HepG2 (cell line): ENCODE data around the gene INO80B. TPM values are rescaled to one million over a fixed set of nuclear protein-coding genes. Genes with fewer than 3 reads are reported as not detected.
A peak's percentile ranks its signal among the peaks of the same experiment; 100 is the strongest.

ENCODE experiments used
- ATM ChIP-seq: fragments of 450-650 bp; IDR thresholded peaks from 2 replicates; pipeline ENCODE4 v1.7.1; 2017; ENCODE audit warnings: mild to moderate bottlenecking, borderline replicate concordance
- DNMT1 ChIP-seq: sonication (generic); formaldehyde crosslinking; IDR thresholded peaks from 2 replicates; pipeline ENCODE4 v1.5.1; 2020; ENCODE audit warnings: mild to moderate bottlenecking, missing genetic modification reagents
- EEA1 ChIP-seq: sonication (generic); formaldehyde crosslinking; IDR thresholded peaks from 2 replicates; pipeline ENCODE4 v1.5.1; 2020; ENCODE audit warnings: mild to moderate bottlenecking, missing genetic modification reagents, borderline replicate concordance
- FOXO1 ChIP-seq: sonication (generic); formaldehyde crosslinking; IDR thresholded peaks from 2 replicates; pipeline ENCODE4 v1.4.0; 2020; ENCODE audit warnings: missing genetic modification reagents
- KDM5B ChIP-seq: sonication (generic); formaldehyde crosslinking; IDR thresholded peaks from 2 replicates; pipeline ENCODE4 v1.4.0; 2020; ENCODE audit warnings: missing genetic modification reagents, mild to moderate bottlenecking, borderline replicate concordance
- SNAPC2 ChIP-seq: sonication (generic); formaldehyde crosslinking; IDR thresholded peaks from 2 replicates; pipeline ENCODE4 v1.8.1; 2022; ENCODE audit warnings: mild to moderate bottlenecking, missing genetic modification reagents
- SOX13 ChIP-seq, 3 experiments: fragments of 450-650 bp in 1 of 3; sonication (generic) in 1 of 3; formaldehyde crosslinking in 1 of 3; IDR thresholded peaks in 2 of 3; conservative IDR thresholded peaks in 1 of 3; 2 replicates each; pipeline versions ENCODE4 v1.5.0 to v1.6.1; 2016 to 2020; ENCODE audit warnings: antibody characterized with exemption in 1 of 3, mild to moderate bottlenecking in 1 of 3, missing compliant biosample characterization in 1 of 3, missing genetic modification reagents in 1 of 3, moderate library complexity in 1 of 3
- YEATS4 ChIP-seq: sonication (generic); formaldehyde crosslinking; IDR thresholded peaks from 2 replicates; pipeline ENCODE4 v1.4.0; 2020; ENCODE audit warnings: missing genetic modification reagents, borderline replicate concordance
- ZNF235 ChIP-seq: sonication (generic); formaldehyde crosslinking; IDR thresholded peaks from 2 replicates; pipeline ENCODE4 v1.8.1; 2023; ENCODE audit warnings: mild to moderate bottlenecking, missing genetic modification reagents, borderline replicate concordance
- ZNF598 ChIP-seq: sonication (generic); formaldehyde crosslinking; IDR thresholded peaks from 2 replicates; pipeline ENCODE4 v1.5.1; 2020; ENCODE audit warnings: mild to moderate bottlenecking, missing genetic modification reagents, borderline replicate concordance
- ZNF788 ChIP-seq: sonication (generic); formaldehyde crosslinking; IDR thresholded peaks from 2 replicates; pipeline ENCODE4 v1.5.0; 2020; ENCODE audit warnings: mild to moderate bottlenecking, missing genetic modification reagents, borderline replicate concordance
- polyA plus RNA-seq, 8 experiments: library from polyadenylated mRNA; depleted of rRNA in 3 of 8; stranded (reverse) in 7 of 8; unstranded in 1 of 8; fragments of >200 nt; fragmentation: Illumina TruSeq in 4 of 8; extraction: Trizol in 4 of 8; gene quantifications; 2 replicates each; pipeline versions ENCODE4 v1.2.1 to v1.2.3, GENCODE V29; 2011 to 2016; ENCODE audit warnings: low read depth in 4 of 8, missing spikeins in 1 of 8, mixed read lengths in 1 of 8; ENCODE audit not compliant: insufficient read depth in 1 of 8
- total RNA-seq, 5 experiments: library from RNA; depleted of rRNA; stranded (reverse); fragments of >200 nt; fragmentation: Illumina TruSeq; extraction: Trizol; gene quantifications; 2 replicates each; pipeline ENCODE4 v1.2.3, GENCODE V29; 2016; ENCODE audit warnings: low read depth in 1 of 5
- TF ChIP-seq, protein P1 (sequence below), 2 experiments: sonication (generic) in 1 of 2; formaldehyde crosslinking in 1 of 2; IDR thresholded peaks; 2 replicates each; pipeline versions ENCODE4 v1.4.0 to v1.6.1; 2018 to 2020; ENCODE audit warnings: missing genetic modification reagents in 2 of 2, borderline replicate concordance in 1 of 2, low read depth in 1 of 2, mild to moderate bottlenecking in 1 of 2, missing biosample characterization in 1 of 2
- TF ChIP-seq, protein P2 (sequence below): sonication (generic); formaldehyde crosslinking; IDR thresholded peaks from 2 replicates; pipeline ENCODE4 v1.9.0; 2022; ENCODE audit warnings: missing genetic modification reagents, mild to moderate bottlenecking, borderline replicate concordance
- TF ChIP-seq, protein P3 (sequence below): sonication (generic); formaldehyde crosslinking; IDR thresholded peaks from 2 replicates; pipeline ENCODE4 v1.4.0; 2020; ENCODE audit warnings: missing genetic modification reagents; ENCODE audit errors: not compliant biosample characterization
- TF ChIP-seq, protein P4 (sequence below): sonication (generic); formaldehyde crosslinking; IDR thresholded peaks from 2 replicates; pipeline ENCODE4 v1.5.1; 2020; ENCODE audit warnings: mild to moderate bottlenecking, moderate library complexity, missing genetic modification reagents
- TF ChIP-seq, protein P5 (sequence below): IDR thresholded peaks from 2 replicates; pipeline ENCODE4 v1.6.1; 2012; ENCODE audit warnings: low read length, improper control_type of control experiment

The INO80B gene
- total and polyA plus RNA-seq, 2 of the 13 experiments (the other 11 are each of a cell fraction or from before 2014, with no cell fraction given), result 6.2 to 14.5 TPM

DNA sequence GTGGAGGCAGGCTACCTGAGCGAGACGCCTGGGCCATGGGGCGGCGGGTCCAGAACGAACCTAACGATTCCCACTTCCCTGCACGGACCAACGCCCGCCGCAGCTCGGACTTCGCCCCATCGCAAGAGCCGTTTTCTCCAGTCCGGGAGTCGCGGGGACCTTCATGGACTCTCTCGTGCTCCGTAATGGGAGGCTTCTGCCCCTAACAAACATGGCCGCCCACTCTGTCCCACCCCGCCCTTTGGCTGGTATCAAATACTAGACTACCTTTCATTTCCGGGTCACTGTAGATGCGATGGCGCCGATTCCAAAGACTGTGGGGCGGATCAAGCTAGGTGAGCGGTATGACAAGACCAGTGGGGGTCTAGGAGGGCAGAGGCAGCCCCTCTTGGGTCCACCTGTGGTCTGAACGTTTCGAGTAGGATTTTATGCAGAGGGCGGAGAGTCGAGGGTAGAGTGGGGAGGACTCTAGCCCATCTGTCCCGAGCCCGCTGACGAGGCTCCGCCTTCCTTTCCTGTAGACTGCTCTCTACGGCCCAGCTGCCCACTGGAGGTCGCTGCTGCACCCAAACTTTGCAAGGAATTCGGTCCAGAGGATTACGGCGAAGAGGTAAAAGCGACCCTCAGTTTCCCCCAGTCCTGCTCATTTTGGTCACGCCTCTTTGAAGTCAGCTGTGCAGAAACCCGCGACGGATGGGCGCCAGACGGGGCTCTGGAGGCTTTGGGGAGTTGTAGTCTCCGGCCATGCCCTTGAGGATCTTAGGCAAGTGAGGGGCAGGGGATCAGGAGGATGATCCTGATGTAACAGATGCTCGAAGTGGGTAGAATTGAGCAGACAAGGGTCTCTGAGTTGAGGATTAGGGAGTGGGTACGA, 28.2 kb downstream of the INO80B start, which contains the start of the genes CCDC142 and TTC31 (continued):
- TF ChIP-seq ZNF235 (CRISPR knock-in tag) (no peak), SNAPC2 (CRISPR knock-in tag) (peak; percentile 86; the same call in 1 of the 2 replicates), ATM (no peak), DNMT1 (CRISPR knock-in tag) (peak; percentile 56; the same call in 1 of the 2 replicates), ZNF598 (CRISPR knock-in tag) (no peak), EEA1 (no peak), SOX13 (IDR thresholded peaks at IDR 0.05) (peak; percentile 51; the same call in 1 of the 2 replicates), SOX13 (CRISPR knock-in tag; conservative IDR thresholded peaks at IDR 0.05 in 1 of 2, IDR thresholded peaks at IDR 0.05 in 1 of 2) (peak in 1 of 2 experiments; percentile 48; a peak in 1 of 4 replicates), ZNF788 (peak; percentile 81), YEATS4 (CRISPR knock-in tag) (peak; percentile 93), KDM5B (CRISPR knock-in tag) (peak; percentile 97), FOXO1 (no peak)
- TF ChIP-seq, protein P1, sequence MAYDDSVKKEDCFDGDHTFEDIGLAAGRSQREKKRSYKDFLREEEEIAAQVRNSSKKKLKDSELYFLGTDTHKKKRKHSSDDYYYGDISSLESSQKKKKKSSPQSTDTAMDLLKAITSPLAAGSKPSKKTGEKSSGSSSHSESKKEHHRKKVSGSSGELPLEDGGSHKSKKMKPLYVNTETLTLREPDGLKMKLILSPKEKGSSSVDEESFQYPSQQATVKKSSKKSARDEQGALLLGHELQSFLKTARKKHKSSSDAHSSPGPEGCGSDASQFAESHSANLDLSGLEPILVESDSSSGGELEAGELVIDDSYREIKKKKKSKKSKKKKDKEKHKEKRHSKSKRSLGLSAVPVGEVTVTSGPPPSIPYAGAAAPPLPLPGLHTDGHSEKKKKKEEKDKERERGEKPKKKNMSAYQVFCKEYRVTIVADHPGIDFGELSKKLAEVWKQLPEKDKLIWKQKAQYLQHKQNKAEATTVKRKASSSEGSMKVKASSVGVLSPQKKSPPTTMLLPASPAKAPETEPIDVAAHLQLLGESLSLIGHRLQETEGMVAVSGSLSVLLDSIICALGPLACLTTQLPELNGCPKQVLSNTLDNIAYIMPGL (CRISPR knock-in tag; IDR thresholded peaks at IDR 0.05; ENCODE audit: borderline replicate concordance in 1 of 2, low read depth in 1 of 2), result peak; percentile 95
- TF ChIP-seq, protein P2, sequence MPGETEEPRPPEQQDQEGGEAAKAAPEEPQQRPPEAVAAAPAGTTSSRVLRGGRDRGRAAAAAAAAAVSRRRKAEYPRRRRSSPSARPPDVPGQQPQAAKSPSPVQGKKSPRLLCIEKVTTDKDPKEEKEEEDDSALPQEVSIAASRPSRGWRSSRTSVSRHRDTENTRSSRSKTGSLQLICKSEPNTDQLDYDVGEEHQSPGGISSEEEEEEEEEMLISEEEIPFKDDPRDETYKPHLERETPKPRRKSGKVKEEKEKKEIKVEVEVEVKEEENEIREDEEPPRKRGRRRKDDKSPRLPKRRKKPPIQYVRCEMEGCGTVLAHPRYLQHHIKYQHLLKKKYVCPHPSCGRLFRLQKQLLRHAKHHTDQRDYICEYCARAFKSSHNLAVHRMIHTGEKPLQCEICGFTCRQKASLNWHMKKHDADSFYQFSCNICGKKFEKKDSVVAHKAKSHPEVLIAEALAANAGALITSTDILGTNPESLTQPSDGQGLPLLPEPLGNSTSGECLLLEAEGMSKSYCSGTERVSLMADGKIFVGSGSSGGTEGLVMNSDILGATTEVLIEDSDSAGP (CRISPR knock-in tag), result peak; percentile 92
- TF ChIP-seq, protein P3, sequence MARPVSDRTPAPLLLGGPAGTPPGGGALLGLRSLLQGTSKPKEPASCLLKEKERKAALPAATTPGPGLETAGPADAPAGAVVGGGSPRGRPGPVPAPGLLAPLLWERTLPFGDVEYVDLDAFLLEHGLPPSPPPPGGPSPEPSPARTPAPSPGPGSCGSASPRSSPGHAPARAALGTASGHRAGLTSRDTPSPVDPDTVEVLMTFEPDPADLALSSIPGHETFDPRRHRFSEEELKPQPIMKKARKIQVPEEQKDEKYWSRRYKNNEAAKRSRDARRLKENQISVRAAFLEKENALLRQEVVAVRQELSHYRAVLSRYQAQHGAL (CRISPR knock-in tag), result no peak
- TF ChIP-seq, protein P4, sequence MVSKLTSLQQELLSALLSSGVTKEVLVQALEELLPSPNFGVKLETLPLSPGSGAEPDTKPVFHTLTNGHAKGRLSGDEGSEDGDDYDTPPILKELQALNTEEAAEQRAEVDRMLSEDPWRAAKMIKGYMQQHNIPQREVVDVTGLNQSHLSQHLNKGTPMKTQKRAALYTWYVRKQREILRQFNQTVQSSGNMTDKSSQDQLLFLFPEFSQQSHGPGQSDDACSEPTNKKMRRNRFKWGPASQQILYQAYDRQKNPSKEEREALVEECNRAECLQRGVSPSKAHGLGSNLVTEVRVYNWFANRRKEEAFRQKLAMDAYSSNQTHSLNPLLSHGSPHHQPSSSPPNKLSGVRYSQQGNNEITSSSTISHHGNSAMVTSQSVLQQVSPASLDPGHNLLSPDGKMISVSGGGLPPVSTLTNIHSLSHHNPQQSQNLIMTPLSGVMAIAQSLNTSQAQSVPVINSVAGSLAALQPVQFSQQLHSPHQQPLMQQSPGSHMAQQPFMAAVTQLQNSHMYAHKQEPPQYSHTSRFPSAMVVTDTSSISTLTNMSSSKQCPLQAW, result peak; percentile 80
- TF ChIP-seq, protein P5, sequence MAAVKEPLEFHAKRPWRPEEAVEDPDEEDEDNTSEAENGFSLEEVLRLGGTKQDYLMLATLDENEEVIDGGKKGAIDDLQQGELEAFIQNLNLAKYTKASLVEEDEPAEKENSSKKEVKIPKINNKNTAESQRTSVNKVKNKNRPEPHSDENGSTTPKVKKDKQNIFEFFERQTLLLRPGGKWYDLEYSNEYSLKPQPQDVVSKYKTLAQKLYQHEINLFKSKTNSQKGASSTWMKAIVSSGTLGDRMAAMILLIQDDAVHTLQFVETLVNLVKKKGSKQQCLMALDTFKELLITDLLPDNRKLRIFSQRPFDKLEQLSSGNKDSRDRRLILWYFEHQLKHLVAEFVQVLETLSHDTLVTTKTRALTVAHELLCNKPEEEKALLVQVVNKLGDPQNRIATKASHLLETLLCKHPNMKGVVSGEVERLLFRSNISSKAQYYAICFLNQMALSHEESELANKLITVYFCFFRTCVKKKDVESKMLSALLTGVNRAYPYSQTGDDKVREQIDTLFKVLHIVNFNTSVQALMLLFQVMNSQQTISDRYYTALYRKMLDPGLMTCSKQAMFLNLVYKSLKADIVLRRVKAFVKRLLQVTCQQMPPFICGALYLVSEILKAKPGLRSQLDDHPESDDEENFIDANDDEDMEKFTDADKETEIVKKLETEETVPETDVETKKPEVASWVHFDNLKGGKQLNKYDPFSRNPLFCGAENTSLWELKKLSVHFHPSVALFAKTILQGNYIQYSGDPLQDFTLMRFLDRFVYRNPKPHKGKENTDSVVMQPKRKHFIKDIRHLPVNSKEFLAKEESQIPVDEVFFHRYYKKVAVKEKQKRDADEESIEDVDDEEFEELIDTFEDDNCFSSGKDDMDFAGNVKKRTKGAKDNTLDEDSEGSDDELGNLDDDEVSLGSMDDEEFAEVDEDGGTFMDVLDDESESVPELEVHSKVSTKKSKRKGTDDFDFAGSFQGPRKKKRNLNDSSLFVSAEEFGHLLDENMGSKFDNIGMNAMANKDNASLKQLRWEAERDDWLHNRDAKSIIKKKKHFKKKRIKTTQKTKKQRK, result no peak
